HAP-1 (cell line): ENCODE measurements around the gene PIK3R5.
"Not testable (repeated sequence)": the region's sequence is repeated elsewhere in the genome, so short reads cannot be mapped to it uniquely, and the experiment has no call there.

ENCODE experiments used
- DNase-seq, 2 experiments: peaks; one replicate each; pipeline ENCODE4 v3.0.0-alpha.2; 2016 to 2020; ENCODE audit warnings: low spot score in 2 of 2
- H3K27me3 ChIP-seq: fragments of 250-450 bp; sonication (Bioruptor Pico); 2 replicates; pipeline ENCODE4 v1.5.1; 2020; ENCODE audit warnings: low read depth, mild to moderate bottlenecking, moderate library complexity
- H3K36me3 ChIP-seq: fragments of 250-450 bp; sonication (Bioruptor Pico); replicated peaks from 2 replicates; pipeline ENCODE4 v1.5.1; 2020; ENCODE audit warnings: mild to moderate bottlenecking
- H3K4me1 ChIP-seq: fragments of 250-450 bp; sonication (Bioruptor Pico); 2 replicates; pipeline ENCODE4 v1.5.1; 2020; ENCODE audit warnings: mild to moderate bottlenecking
- H3K4me3 ChIP-seq: fragments of 250-450 bp; sonication (Bioruptor Pico); 2 replicates; pipeline ENCODE4 v1.5.1; 2020; ENCODE audit warnings: mild to moderate bottlenecking, moderate library complexity
- H3K9me3 ChIP-seq: fragments of 250-450 bp; sonication (Bioruptor Pico); 2 replicates; pipeline ENCODE4 v1.5.1; 2020; ENCODE audit warnings: mild to moderate bottlenecking, moderate library complexity
- in situ Hi-C: fragments of 300-500 bp; cut with MboI; formaldehyde crosslinking; loops from 3 replicates; pipeline ENCODE4 v1.14.3; 2020; ENCODE audit warnings: low sequenced_read_pairs, inconsistent platforms, mixed read lengths

PIK3R5 gene

GRCh38 chr17:8997994-8998628 lies 32.6 kb upstream of the PIK3R5 start:
- H3K4me3 ChIP-seq = no peak overlapping the region
- H3K27me3 ChIP-seq = peaks cover 11% of the 10 kb centered on the region
- no peaks in the 10 kb centered on the region for H3K36me3 ChIP-seq
- in situ Hi-C loops = no loop called here
- H3K4me1 ChIP-seq = no peaks in the 10 kb centered on the region
- peak; percentile 50 to 80 for DNase-seq
- peaks cover 3% of the 10 kb centered on the region; the same call in 1 of the 2 replicates for H3K9me3 ChIP-seq

GRCh38 chr17:8995711-8996110 lies 30.2 kb upstream of the PIK3R5 start:
- Histone ChIP-seq H3K36me3 (no peaks in the 10 kb centered on the region), H3K27me3 (peaks cover 4% of the 10 kb centered on the region), H3K4me1 (no peaks in the 10 kb centered on the region), H3K9me3 (peaks cover 3% of the 10 kb centered on the region; the same call in 1 of the 2 replicates), H3K4me3 (no peak overlapping the region)
- DNase-seq = no peak
- in situ Hi-C loops = no loop called here

- Histone ChIP-seq H3K4me3 (no peak overlapping the region), H3K36me3 (no peaks in the 10 kb centered on the region), H3K4me1 (no peaks in the 10 kb centered on the region), H3K9me3 (peaks cover 3% of the 10 kb centered on the region; the same call in 1 of the 2 replicates), H3K27me3 (no peaks in the 10 kb centered on the region)
- peak; percentile 56 to 84 for DNase-seq
- in situ Hi-C loops = no loop called here
These were observed 28.8 kb upstream of the PIK3R5 start for GRCh38 chr17:8994319-8994718.

GRCh38 chr17:8991514-8992285 lies 26.2 kb upstream of the PIK3R5 start:
- H3K36me3 ChIP-seq = no peaks in the 10 kb centered on the region
- H3K9me3 ChIP-seq = peaks cover 3% of the 10 kb centered on the region; the same call in 1 of the 2 replicates
- no peak overlapping the region for H3K4me3 ChIP-seq
- no peaks in the 10 kb centered on the region for H3K4me1 ChIP-seq
- no peaks in the 10 kb centered on the region for H3K27me3 ChIP-seq
- in situ Hi-C loops = no loop called here
- peak; percentile 49 to 81 for DNase-seq

- H3K9me3 ChIP-seq, H3K36me3 ChIP-seq, DNase-seq, H3K4me1 ChIP-seq, H3K4me3 ChIP-seq, H3K27me3 ChIP-seq, in situ Hi-C loops: not testable (repeated sequence)
These were observed 22.9 kb upstream of the PIK3R5 start for GRCh38 chr17:8988263-8988935.

- Histone ChIP-seq H3K4me1 (no peaks in the 10 kb centered on the region), H3K4me3 (no peak overlapping the region), H3K27me3 (peaks cover 2% of the 10 kb centered on the region; the same call in 1 of the 2 replicates), H3K36me3 (no peaks in the 10 kb centered on the region), H3K9me3 (no peaks in the 10 kb centered on the region; the same call in 1 of the 2 replicates)
- no peak for DNase-seq
- in situ Hi-C loops = no loop called here
These were observed 20.8 kb upstream of the PIK3R5 start for GRCh38 chr17:8986295-8986694.

- Histone ChIP-seq H3K9me3 (no peaks in the 10 kb centered on the region; the same call in 1 of the 2 replicates), H3K27me3 (peaks cover 2% of the 10 kb centered on the region; the same call in 1 of the 2 replicates), H3K4me1 (no peaks in the 10 kb centered on the region), H3K4me3 (no peak overlapping the region), H3K36me3 (no peaks in the 10 kb centered on the region)
- DNase-seq = no peak
- in situ Hi-C loops = no loop called here
These were observed 19.7 kb upstream of the PIK3R5 start for GRCh38 chr17:8985054-8985701.

- DNase-seq, H3K4me3 ChIP-seq, H3K27me3 ChIP-seq, H3K36me3 ChIP-seq, H3K9me3 ChIP-seq, H3K4me1 ChIP-seq, in situ Hi-C loops: not testable (repeated sequence)
These were observed 18.7 kb upstream of the PIK3R5 start for GRCh38 chr17:8984225-8984624.

- Histone ChIP-seq H3K27me3 (peaks cover 2% of the 10 kb centered on the region; the same call in 1 of the 2 replicates), H3K36me3 (no peaks in the 10 kb centered on the region), H3K4me3 (no peak overlapping the region), H3K4me1 (no peaks in the 10 kb centered on the region), H3K9me3 (no peaks in the 10 kb centered on the region; the same call in 1 of the 2 replicates)
- no peak for DNase-seq
- in situ Hi-C loops = no loop called here
These were observed 15.9 kb upstream of the PIK3R5 start for GRCh38 chr17:8981443-8981842.

- in situ Hi-C loops = no loop called here
- DNase-seq = no peak
- Histone ChIP-seq H3K9me3 (no peaks in the 10 kb centered on the region), H3K4me1 (no peaks in the 10 kb centered on the region), H3K36me3 (no peaks in the 10 kb centered on the region), H3K4me3 (no peak overlapping the region), H3K27me3 (peaks cover 2% of the 10 kb centered on the region; the same call in 1 of the 2 replicates)
These were observed 14.2 kb upstream of the PIK3R5 start for GRCh38 chr17:8979715-8980114.

GRCh38 chr17:8976638-8977037 lies 11.1 kb upstream of the PIK3R5 start:
- H3K9me3 ChIP-seq = no peaks in the 10 kb centered on the region
- H3K27me3 ChIP-seq = no peaks in the 10 kb centered on the region
- no peak for DNase-seq
- in situ Hi-C loops = no loop called here
- no peaks in the 10 kb centered on the region for H3K36me3 ChIP-seq
- no peaks in the 10 kb centered on the region for H3K4me1 ChIP-seq
- H3K4me3 ChIP-seq = no peak overlapping the region

GRCh38 chr17:8975091-8975725 lies 9.7 kb upstream of the PIK3R5 start:
- no peaks in the 10 kb centered on the region for H3K27me3 ChIP-seq
- H3K36me3 ChIP-seq = no peaks in the 10 kb centered on the region
- no peak for DNase-seq
- H3K4me3 ChIP-seq = no peak overlapping the region
- no peaks in the 10 kb centered on the region for H3K4me1 ChIP-seq
- no peaks in the 10 kb centered on the region for H3K9me3 ChIP-seq
- in situ Hi-C loops = no loop called here

GRCh38 chr17:8969901-8970300 lies 4.4 kb upstream of the PIK3R5 start:
- no peak for DNase-seq

More at GRCh38 chr17:8969901-8970300, 4.4 kb upstream of the PIK3R5 start:
- in situ Hi-C loops = no loop called here
- no peaks in the 10 kb centered on the region for H3K36me3 ChIP-seq
- H3K9me3 ChIP-seq = no peaks in the 10 kb centered on the region
- H3K4me1 ChIP-seq = no peaks in the 10 kb centered on the region
- no peak overlapping the region for H3K4me3 ChIP-seq
- H3K27me3 ChIP-seq = peaks cover 22% of the 10 kb centered on the region
